NCI-H2227 treated with DMSO at 0.1 percent for 48 hours (cell line): ENCODE results near the gene GRID2IP.
"Not testable (repeated sequence)": the region's sequence is repeated elsewhere in the genome, so short reads cannot be mapped to it uniquely, and the experiment has no call there.

ENCODE experiments used
- DNase-seq: peaks from one replicate; lab custom pipeline; 2025; lab: John Stamatoyannopoulos, UW

GRID2IP gene

DNA sequence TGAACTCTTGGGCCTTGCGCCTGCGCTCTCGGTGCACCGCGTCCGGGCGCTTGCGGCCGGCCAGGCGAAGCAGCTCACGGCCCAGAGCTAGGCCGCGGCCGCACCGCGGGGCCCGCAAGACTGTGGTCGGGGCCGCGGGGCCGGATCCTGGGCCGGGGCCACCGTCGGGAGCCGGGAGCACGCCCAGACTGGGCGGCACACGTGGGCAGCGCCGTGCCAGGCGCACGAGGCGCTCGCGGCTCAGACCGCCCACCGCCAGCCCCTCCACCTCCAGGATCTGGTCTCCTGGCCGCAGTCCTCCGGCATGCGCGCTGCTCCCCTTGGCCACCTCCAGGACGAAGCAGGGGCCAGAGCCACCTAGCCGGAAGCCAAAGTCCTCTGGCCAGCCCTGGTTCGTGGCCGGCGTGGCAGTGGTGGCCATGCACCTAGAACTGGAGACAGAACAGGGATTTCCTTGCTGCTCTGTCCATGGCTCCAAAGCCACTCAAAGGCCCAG, at the start of gene GRID2IP:
Gene GRID2IP (minus strand): TSS at position 446 of the 496 bp plus-strand sequence. CDS start 25 bp downstream, at position 421.
- DNase-seq: no peak

- DNase-seq: no peak
Measured at GRCh38 chr7:6600093-6600492, 48.8 kb upstream of the GRID2IP start.

GRCh38 chr7:6590645-6591110, 39.4 kb upstream of the GRID2IP start:
- DNase-seq: no peak

DNA sequence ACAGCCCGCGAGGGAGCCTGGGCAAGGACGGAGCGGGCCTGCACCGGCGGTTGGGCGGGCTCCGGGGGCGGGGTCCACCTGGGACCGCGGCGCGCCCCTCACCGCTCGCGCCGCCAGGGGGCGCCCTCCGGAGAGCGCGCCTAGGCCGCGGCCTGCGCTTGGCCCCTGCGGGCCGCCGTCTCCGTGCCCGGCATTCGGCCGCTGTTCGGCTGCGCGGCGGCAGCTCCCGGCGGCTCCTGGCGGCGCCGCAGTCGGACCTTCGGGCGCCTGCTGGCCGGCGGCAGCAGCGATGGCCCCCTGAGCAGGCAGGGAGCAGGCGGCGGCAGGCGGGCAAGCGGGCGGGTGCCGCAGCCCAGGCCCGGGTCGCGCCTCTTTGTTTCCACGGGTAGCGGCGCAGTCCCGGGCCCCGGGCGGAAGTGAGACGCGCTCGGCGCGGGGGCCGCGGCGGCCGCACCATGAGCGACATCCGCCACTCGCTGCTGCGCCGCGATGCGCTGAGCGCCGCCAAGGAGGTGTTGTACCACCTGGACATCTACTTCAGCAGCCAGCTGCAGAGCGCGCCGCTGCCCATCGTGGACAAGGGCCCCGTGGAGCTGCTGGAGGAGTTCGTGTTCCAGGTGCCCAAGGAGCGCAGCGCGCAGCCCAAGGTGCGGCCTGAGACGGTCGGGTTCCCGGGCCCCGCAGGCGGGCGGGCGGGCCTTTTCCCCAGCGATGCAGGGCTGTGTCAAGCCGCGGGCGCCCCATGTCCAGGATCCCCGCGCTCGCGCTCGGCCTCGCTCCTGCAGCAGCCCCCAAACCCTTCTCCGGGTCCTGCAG, 38.8 kb upstream of the GRID2IP start, which contains the start of gene INTS15:
Gene INTS15 (plus strand): TSS at position 193 of the 816 bp plus-strand sequence. CDS start 263 bp downstream, at position 456.
- peak; percentile 64 for DNase-seq

DNA sequence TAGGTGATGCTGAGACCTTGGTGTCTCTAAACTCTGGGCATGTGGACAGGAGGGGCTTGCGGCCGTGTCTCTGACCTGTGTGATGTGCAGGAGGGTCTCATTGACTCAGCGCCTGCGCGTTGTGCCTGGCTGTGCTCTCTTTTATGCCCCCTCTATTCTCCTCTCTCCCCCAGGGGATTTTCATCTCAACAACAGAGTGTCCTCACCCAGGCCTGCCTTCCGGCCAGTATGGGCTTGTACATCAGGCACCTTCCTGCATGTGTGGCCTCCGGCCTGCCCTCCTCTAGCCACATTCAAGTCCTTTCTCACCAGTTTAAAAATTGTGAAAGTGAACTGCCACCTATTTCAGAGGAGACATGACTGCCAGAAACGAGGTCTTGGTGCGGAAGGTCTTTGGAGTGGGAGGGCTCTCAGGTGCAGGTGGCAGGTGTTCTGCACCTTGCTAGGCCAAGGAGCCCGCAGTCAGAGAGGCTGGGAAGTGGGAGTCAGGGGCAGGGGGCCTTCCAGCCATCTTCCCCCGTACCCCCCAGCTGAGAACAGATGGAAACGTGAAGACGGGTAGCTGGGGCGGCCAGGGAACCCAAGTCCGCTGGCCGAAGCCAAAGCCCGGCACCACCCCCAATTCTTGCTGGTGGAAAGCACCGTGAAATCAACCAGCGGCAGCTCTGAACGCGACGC, 38.0 kb upstream of the GRID2IP start:
- DNase-seq: no peak

- DNase-seq: no peak
Measured at GRCh38 chr7:6588566-6588965, 37.3 kb upstream of the GRID2IP start.

DNA sequence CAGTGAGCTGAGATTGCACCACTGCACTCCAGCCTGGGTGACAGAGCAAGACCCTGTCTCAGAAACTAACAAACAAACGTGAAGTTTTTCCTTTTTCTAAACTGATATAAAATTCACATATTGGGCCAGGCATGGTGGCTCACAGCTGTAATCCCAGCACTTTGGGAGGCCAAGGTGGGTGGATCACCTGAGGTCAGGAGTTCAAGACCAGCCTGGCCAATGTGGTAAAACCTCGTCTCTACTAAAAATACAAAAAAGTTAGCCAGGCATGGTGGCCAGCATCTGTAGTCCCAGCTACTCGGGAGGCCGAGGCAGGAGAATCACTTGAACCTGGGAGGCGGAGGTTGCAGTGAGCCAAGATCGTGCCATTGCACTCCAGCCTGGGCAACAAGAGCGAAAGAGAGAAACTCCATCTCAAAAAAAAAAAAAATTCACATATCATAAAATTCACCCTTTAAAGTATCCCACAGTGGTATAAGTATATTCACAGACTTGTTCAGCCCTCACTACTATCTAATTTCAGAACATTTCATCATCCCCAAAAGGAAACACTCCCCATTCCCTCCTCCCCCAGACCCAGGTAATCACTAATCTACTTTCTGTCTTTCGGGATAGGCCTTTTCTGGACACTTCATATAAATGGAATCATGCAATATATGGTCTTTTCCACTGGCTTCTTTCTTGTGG, 34.6 kb upstream of the GRID2IP start:
- not testable (repeated sequence) for DNase-seq

- DNase-seq: no peak
Measured at GRCh38 chr7:6579446-6579845, 28.2 kb upstream of the GRID2IP start.

GRCh38 chr7:6578114-6579084, 27.1 kb upstream of the GRID2IP start:
- DNase-seq: no peak

GRCh38 chr7:6577369-6578113, 26.3 kb upstream of the GRID2IP start, which contains the start of gene ZDHHC4:
Gene ZDHHC4 (plus strand): TSS chr7:6577454. CDS start chr7:6580562, 3,108 bp downstream.
- DNase-seq: peak; percentile 57

- DNase-seq: not testable (repeated sequence)
Measured at GRCh38 chr7:6576867-6577368, 25.7 kb upstream of the GRID2IP start.

GRCh38 chr7:6576024-6576866, 25.0 kb upstream of the GRID2IP start:
- DNase-seq: no peak

GRCh38 chr7:6575281-6576023, 24.2 kb upstream of the GRID2IP start:
- no peak for DNase-seq

GRCh38 chr7:6571160-6571779, 20.0 kb upstream of the GRID2IP start:
- DNase-seq: no peak

GRCh38 chr7:6567886-6568285, 16.6 kb upstream of the GRID2IP start:
- DNase-seq: no peak

GRCh38 chr7:6565655-6566054, 14.4 kb upstream of the GRID2IP start:
- DNase-seq: no peak

DNA sequence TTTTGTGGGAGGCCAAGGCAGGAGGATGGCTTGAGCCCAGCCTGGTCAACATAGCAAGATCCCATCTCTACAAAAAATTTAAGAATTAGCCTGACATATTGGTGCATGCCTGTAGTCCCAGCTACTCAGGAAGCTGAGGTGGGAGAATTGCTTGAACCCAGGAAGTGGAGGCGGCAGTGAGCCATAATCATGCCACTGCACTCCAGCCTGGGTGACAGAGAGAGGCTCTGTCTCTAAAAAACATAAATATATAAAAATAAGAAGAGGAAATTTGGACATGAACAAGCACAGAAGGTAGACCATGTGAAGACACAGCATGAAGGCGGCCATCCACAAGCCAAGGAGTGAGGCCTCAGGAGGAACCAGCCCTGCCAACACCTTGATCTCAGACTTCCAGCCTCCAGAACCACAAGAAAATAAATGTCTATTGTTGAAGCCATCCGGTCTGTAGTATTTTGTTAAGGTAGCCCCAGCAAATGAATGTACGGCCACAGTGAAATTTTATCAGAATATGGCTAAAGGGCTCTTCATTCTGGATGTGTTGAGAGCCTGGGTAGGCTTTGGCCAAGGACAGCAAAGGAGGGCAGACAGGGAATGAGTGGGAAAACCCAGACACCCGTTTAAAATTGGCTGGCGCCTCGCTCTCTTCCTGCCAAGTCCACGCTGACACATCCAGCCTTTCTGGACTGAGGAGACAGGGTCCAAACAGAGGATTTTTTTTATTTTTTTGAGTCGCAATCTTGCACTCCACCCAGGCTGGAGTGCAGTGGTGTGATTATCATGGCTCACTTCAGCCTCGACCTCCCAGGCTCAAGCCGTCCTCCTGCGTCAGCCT, 12.9 kb upstream of the GRID2IP start:
- DNase-seq: no peak
